ENCODE data around the gene TBRG4.
"Not testable (repeated sequence)": the region's sequence is repeated elsewhere in the genome, so short reads cannot be mapped to it uniquely, and the experiment has no call there.

The TBRG4 gene

GRCh38 chr7:45116048-45116447, 4.6 kb upstream of the TBRG4 start:
- no peak for DNase-seq (ENCODE audit: low spot score)

DNA sequence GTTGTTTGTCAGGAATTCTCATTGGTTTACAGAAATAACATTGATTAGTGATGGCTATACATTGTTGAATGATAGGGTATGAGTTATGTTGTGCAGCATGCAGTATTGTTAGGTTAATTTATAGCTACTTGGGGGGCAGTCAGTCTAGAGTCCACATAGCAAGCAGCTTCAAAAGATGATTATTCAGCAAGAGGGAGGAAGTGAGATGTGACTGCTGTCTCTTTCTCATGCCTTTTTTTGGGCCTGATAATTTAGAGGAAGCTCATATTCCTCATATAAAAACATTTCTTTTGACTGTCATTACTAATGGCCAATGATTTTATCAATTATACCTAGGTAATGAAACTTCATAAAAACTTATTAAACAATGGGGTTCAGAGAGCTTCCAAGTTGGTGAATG, 3.4 kb upstream of the TBRG4 start:
- no peak for DNase-seq (ENCODE audit: low spot score)

DNA sequence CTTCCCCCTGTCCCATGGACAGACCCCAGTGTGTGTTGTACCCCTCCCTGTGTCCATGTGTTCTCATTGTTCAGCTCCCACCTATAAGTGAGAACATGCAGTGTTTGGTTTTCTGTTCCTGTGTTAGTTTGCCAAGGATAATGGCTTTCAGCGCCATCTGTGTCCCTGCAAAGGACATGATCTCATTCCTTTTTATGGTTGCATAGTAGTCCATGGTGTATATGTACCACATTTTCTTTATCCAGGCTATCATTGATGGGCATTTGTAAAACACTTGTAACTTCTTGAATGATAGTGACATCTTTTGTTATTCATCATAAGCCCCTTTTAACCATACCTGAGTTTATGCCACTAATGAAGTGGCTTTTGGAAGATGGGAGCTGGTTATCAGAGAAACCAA, 2.8 kb upstream of the TBRG4 start:
- not testable (repeated sequence) for DNase-seq (ENCODE audit: low spot score)

DNA sequence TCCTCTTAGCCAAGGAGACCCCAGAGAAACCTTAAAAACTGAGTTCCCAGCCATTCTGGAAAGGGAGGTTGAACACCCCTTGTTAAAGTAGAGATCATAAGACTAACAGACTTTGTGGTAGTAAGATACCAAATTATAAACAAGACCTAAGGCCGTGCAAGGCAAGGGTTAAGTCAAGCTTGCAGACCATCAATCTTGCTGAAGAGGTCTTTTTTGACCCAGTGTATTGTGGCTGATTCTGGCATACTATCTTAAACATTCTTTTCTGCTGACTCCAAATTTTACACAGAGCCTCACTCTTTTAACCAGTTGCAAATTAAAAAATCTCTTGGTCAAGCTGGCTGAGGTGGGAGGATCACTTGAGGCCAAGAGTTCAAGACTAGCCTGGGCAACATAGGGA, 1.2 kb upstream of the TBRG4 start:
- DNase-seq (ENCODE audit: low spot score) = no peak

DNA sequence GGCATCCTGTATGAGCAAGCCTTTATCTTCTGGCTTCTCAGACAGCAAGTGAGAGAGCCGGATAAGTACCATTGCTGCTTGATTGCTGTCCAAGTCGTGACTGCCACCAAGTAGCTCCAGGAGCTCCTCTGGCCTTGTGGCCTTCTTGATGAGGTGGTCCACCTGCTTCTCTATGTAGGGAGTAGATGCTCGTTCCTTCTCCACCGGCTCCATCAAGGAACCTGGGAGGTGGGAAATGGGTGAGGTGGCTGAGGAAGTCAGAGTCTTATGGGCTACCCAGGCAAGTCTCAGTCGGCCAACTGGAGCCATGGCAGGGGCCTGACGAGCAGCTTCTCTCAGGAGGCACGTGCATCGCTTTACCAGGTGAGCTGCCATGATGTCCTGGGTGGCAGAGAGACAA, 2.6 kb downstream of the TBRG4 start:
- DNase-seq (ENCODE audit: low spot score) = no peak

DNA sequence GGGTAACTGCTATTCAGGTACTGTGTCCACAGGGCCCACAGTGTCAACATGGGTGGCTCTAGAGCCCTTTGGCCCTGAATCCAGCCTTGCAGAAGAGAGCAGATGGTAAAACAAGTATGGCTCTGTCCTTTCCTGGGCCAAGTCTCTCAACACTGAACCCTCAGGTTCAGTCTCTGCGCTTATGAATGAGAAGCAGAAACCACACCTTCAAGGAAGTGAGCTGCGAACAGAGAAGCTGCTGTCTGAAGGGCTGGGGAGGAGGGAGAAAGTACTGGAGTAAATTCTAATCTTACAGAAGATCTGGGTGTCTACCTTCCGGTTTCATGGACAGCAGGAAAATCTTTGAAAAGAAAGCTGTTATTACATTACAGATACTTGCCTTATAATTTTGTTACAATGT, 4.1 kb downstream of the TBRG4 start:
- DNase-seq (ENCODE audit: low spot score) = no peak

DNA sequence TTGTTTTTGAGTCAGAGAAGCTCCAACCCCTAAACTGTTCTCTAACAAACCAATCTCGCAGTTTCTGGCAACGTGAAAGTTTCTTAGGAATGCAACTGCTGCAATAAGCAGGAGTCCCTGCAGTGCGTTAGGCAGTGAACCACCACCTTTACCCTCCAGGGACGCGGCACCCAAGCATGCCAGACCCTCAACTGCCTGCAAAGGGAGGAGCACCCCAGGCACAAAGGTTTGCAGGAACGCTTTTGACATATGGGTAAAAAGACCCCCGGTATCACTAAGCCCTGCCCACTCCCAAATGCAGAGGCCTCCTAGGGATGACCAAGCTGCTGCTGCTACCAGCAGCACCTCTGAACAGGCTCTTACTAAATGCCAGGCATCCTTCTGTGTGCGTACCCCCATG, 4.7 kb downstream of the TBRG4 start:
- no peak for DNase-seq (ENCODE audit: low spot score)

- no peak for DNase-seq (ENCODE audit: low spot score)
Observed at GRCh38 chr7:45105588-45106188, 5.8 kb downstream of the TBRG4 start.

GRCh38 chr7:45104844-45105587, 6.5 kb downstream of the TBRG4 start:
- DNase-seq (ENCODE audit: low spot score) = no peak

DNA sequence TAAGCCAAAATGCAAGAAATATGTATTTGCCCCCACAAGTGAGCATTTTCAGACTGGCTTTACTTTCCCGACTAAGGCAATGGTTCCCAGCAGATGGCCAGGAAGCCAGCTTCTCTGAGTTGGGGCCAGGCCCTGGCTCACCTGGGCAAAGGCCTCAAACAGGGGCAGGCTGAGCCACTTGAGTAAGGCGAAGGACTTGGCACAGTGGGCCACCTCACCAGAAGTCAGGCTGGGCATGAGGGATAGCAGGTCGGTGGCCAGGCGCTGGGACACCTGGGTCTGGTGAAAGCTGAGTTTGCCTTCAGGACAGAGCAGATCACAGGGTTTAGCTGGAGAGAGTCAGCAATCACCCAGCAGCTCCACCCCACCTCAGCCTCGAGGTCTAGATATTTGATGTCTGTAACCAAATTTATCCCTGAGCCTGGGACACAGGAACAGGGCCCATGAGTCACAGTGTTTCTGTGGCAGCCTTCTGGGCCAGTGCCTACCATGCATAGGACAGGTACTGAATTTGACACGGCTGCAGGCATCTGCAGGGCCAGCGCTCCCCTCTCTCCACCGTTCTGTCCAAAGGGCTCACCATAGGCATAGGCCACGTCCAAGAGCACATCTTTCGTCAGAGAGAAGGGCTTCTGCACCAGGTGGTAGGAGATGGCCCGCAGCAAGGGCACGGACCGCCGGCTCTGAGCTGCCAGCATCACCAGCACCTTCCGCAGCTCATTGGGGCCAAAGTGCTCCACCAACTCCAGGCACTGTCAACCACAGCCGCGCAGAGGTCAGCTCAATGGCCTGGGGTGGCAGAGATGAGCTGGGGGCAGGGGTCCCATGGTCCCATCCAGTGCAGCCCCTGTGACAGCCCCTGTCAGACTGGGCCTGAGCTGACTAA, 7.3 kb downstream of the TBRG4 start:
- no peak for DNase-seq (ENCODE audit: low spot score)

DNA sequence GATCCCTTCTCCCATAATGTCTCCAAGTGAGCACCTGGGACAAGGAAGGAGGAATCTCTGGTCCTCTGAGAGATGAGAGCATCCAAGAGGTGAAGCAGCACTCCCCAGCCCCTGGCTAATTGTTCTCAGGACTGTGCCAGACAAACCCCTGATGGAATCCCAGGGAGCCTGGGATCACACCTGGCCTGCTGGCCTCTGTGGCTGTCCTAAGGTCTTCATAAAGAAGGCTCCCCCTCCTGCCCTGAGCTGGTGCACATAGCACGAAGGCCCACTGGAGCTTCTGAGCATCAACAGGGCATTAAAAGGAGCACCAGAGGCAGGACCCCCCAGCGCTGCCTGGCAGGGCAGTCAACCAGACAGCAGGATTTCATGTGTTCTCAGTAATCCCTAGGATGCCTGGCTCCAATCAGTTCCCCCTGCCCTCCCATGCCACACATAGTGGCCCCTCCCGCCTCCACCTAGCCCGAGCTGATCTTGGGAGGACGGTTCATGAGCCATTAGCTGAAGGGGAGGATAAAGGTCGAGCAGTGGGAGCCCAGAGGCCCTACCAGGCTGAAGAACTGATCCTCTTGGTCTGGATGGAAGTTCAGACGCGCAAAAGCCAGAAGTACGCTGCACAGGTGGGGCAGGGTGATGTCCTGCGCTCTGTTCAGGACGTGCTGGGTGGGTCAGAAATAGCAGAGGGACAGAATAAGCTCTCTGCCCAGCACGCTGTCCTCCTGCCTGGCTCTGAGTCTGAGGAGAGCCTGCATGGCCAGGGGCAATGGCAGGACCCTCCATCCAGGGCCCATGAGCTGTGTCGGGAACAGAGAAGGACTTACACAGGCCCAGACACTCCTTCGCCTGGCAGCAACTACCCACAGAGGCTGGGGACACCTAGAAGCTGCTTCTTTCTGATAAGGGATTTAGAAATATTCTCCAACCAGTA, 8.4 kb downstream of the TBRG4 start:
- DNase-seq (ENCODE audit: low spot score) = no peak

- no peak for DNase-seq (ENCODE audit: low spot score)
Observed at GRCh38 chr7:45101748-45102147, 9.7 kb downstream of the TBRG4 start.

DNA sequence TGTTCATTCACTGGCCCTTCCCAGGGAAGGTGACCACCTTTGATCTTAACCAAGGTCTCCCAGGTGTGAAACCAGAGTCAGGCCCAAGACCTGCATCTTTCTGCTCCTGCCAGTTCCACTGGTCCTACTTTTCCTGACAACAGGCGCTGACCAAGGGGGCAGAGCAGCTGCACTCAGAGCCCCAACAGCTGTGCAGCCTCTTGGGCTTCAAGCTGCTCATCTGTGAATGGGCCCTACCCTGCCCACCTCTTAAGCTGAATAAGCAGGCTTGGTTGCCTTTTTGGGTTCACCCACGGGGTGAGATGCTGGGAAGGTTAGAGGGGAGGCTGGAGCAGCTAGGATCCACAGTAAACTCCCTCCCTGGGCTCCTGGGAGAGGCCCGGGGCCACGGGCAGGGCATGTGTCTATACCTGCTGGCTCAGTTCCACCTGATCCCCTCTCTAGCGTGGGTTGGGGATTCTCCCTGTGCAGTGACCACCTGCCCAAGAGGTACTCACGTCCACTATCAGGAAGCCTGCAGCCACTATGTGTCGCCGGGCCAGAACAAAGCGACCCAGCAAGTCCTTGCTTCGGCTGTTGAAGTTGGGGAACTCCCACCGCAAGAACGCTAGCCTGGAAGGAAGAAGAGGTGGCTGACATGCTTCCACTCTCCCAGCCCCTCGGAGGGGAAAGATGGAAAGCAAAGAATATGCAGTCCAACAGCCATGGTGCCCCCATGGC, 10.6 kb downstream of the TBRG4 start:
- DNase-seq (ENCODE audit: low spot score) = no peak

- DNase-seq (ENCODE audit: low spot score) = no peak
Observed at GRCh38 chr7:45099891-45100760, 11.4 kb downstream of the TBRG4 start.

- no peak for DNase-seq (ENCODE audit: low spot score)
Observed at GRCh38 chr7:45098983-45099839, 12.3 kb downstream of the TBRG4 start.

GRCh38 chr7:45092931-45093235, 18.6 kb downstream of the TBRG4 start:
- no peak for DNase-seq (ENCODE audit: low spot score)

DNA sequence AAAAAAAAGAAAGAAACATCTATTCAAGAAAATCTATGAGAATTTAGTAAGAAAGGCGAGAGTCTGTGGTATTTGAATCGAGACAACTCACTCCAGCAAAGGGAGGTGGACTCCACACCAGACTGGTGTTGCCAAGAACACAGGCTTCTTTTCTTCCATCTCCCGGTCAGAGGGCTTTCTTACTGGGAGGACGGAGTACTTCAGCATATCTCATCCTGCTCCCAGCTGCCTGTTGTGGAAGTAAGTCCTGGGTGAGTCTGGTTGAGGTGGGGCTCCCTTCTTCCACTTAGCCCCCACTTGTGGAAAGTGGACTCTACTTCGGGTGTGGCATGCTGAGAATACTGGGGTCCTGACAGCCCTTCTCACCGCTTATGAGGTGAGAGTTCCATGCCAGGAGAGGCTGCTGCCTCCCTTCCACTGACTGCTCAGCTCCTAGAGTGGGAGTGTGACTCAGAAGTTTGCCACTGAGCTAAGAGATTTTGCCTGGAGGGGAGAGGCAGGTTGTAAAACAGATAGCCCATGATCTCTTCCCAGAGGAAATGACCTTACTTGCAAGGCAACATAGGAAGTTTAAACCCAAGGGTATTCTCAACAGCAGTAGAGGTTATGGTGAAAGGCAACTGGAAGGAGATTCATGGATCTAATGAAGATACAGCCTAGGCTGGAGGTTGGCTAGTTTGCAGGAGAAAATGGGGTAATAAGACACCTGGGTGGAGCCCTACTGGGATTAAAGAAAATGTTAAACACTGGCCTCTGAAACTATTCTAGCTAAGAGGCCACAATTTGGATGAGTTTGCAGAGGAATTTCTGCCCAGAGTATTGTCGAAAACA, 19.2 kb downstream of the TBRG4 start:
- no peak for DNase-seq (ENCODE audit: low spot score)

- peak; percentile 58 for DNase-seq (ENCODE audit: low spot score)
Observed at GRCh38 chr7:45089341-45089891, 22.1 kb downstream of the TBRG4 start.

Measured in CD4-positive, alpha-beta T cell treated with Interleukin-15 for 4 hours (primary cell).